T-cell (primary cell): Measurements from ENCODE around the gene ADTRP. TPM values are rescaled to one million over a fixed set of nuclear protein-coding genes. Genes with fewer than 3 reads are reported as not detected.

Experiments used
- ATAC-seq, 4 experiments: fragments of 200-7000 bp in 3 of 4; fragments of 150-1000 bp in 1 of 4; cut with Tn5 transposase; replicated peaks in 1 of 4; 1 replicate in 3 of 4; 2 replicates in 1 of 4; pipeline ENCODE4 v1.10.0; 2021; ENCODE audit warnings: moderate library complexity in 3 of 4, mild to moderate bottlenecking in 2 of 4, moderate number of reproducible peaks in 1 of 4
- CTCF ChIA-PET, 2 donors: fragments of 300-600 bp; sonication (Branson Sonifier 250); formaldehyde crosslinking; loops; one replicate each; lab custom pipeline; 2022; ENCODE audit warnings: antibody characterized with exemption in 2 of 2; lab: Charles Lee
- POLR2A ChIA-PET, 2 donors: fragments of 300-600 bp; sonication (Branson Sonifier 250); formaldehyde crosslinking; loops; one replicate each; lab custom pipeline; 2022; ENCODE audit warnings: antibody characterized with exemption in 2 of 2; lab: Charles Lee
- DNase-seq, 35 experiments: peaks; one replicate each; pipeline versions ENCODE4 v3.0.0 to v3.0.0-alpha.2; 2013 to 2023
- H3K27ac ChIP-seq: one replicate; pipeline ENCODE4 v1.5.1; 2013; ENCODE audit warnings: low read length
- H3K27me3 ChIP-seq, 2 experiments: replicated peaks in 1 of 2; 1 replicate in 1 of 2; 2 replicates in 1 of 2; pipeline versions ENCODE4 v1.6.1 to v1.7.0; 2013; ENCODE audit warnings: low read length in 1 of 2, mixed read lengths in 1 of 2; ENCODE audit not compliant: control insufficient read depth in 2 of 2, insufficient read depth in 2 of 2; ENCODE audit errors: extremely low read depth in 1 of 2
- H3K36me3 ChIP-seq, 2 donors: 1 replicate in 1 of 2; 2 replicates in 1 of 2; pipeline versions ENCODE4 v1.6.1 to v1.7.0; 2013; ENCODE audit warnings: low read length in 1 of 2; ENCODE audit not compliant: control insufficient read depth in 2 of 2, insufficient read depth in 1 of 2; ENCODE audit errors: extremely low read depth in 1 of 2
- H3K4me1 ChIP-seq, 2 experiments: 1 replicate in 1 of 2; 2 replicates in 1 of 2; pipeline versions ENCODE4 v1.6.1 to v1.7.0; 2013; ENCODE audit warnings: low read length in 2 of 2, mixed read lengths in 1 of 2; ENCODE audit not compliant: insufficient read depth in 2 of 2, control insufficient read depth in 1 of 2; ENCODE audit errors: extremely low read depth in 1 of 2
- H3K4me3 ChIP-seq, 2 donors: 1 replicate in 1 of 2; 2 replicates in 1 of 2; pipeline versions ENCODE4 v1.5.1 to v1.7.0; 2013; ENCODE audit warnings: mild to moderate bottlenecking in 2 of 2, low read length in 1 of 2, moderate library complexity in 1 of 2; ENCODE audit not compliant: control insufficient read depth in 1 of 2; ENCODE audit errors: extremely low read depth in 1 of 2
- H3K9me3 ChIP-seq: 2 replicates; pipeline ENCODE4 v1.7.0; 2013
- H3K27ac Mint-ChIP-seq, 2 donors: one replicate each; pipeline ENCODE4 v1.8.0; 2020 to 2021; ENCODE audit warnings: mild to moderate bottlenecking in 2 of 2, mixed read lengths in 2 of 2
- H3K27me3 Mint-ChIP-seq, 2 donors: one replicate each; pipeline ENCODE4 v1.8.0; 2021 to 2022; ENCODE audit warnings: mixed read lengths in 2 of 2
- H3K36me3 Mint-ChIP-seq: one replicate; pipeline ENCODE4 v1.8.0; 2021; ENCODE audit warnings: mixed read lengths
- H3K4me1 Mint-ChIP-seq, 3 donors: one replicate each; pipeline ENCODE4 v1.8.0; 2020 to 2022; ENCODE audit warnings: mixed read lengths in 3 of 3, mild to moderate bottlenecking in 1 of 3
- H3K4me3 Mint-ChIP-seq, 3 donors: one replicate each; pipeline ENCODE4 v1.8.0; 2020 to 2022; ENCODE audit warnings: mild to moderate bottlenecking in 3 of 3, mixed read lengths in 3 of 3, moderate library complexity in 3 of 3
- H3K9me3 Mint-ChIP-seq, 3 donors: one replicate each; pipeline ENCODE4 v1.8.0; 2020 to 2022; ENCODE audit warnings: mixed read lengths in 3 of 3
- WGBS: methylation state at CpG from one replicate; pipeline ENCODE4 v1.1.5; 2013; ENCODE audit warnings: missing lambda C conversion rate; ENCODE audit not compliant: insufficient coverage; 5-methylcytosine and 5-hydroxymethylcytosine counted together
- total RNA-seq, 35 experiments: library from RNA in 6 of 35; stranded (reverse) in 6 of 35; fragments of 120-200 nt in 1 of 35; gene quantifications; one replicate each; pipeline versions ENCODE4 v1.2.1 to v1.2.4 and lab custom pipeline; 2013 to 2026

ADTRP gene
- total RNA-seq, 5 donors from 2014 or later (not counting 1 experiment from before 2014, with no cell fraction given), result 23.9 to 74.7 (median 59.1) TPM

DNA sequence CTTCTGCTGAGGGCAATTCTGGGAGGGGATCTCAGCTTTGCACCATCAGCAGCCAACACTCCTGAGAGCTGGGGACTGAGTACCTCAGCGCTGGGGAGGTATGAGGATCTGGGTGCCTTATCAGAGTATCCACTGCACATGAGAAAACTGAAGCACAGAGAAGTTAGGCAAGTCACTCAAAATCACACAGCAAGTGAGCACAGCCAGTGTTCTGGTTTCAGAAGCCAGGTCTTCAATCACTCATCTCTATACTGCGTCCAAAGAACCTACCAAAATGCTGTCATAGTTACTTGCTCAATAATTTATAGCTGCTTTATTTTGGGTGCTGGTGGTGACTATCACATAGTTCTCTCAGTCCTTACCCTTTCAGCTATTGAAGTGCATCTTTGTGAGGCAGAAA, 5.0 kb downstream of the ADTRP start:
- Histone ChIP-seq H3K27ac (no peak overlapping the region), H3K27me3 (peaks cover 0 to 18% of the 10 kb centered on the region in 2 experiments), H3K4me1 (no peaks in the 10 kb centered on the region), H3K9me3 (no peaks in the 10 kb centered on the region), H3K36me3 (no peaks in the 10 kb centered on the region), H3K4me3 (no peak overlapping the region)
- DNase-seq, result no peak
- no CpG with 5 or more reads among the region's 2 CpGs for WGBS
- no peak overlapping the region for H3K4me3 Mint-ChIP-seq
- H3K4me1 Mint-ChIP-seq, result peaks cover 0 to 7% (median 0%) of the 10 kb centered on the region in 3 donors
- H3K27ac Mint-ChIP-seq, result no peak overlapping the region
- ATAC-seq, result no peak
- no peaks in the 10 kb centered on the region for H3K9me3 Mint-ChIP-seq
- H3K36me3 Mint-ChIP-seq, result no peaks in the 10 kb centered on the region
- ChIA-PET CTCF (interaction anchor here in 1 of 2 donors (0.7 kb wide), 1 partner anchor 1739 kb away, joined by 4 read pairs; no protein-coding TSS in a partner anchor), POLR2A (no interaction called here)
- peaks cover 0 to 2% of the 10 kb centered on the region in 2 donors for H3K27me3 Mint-ChIP-seq

DNA sequence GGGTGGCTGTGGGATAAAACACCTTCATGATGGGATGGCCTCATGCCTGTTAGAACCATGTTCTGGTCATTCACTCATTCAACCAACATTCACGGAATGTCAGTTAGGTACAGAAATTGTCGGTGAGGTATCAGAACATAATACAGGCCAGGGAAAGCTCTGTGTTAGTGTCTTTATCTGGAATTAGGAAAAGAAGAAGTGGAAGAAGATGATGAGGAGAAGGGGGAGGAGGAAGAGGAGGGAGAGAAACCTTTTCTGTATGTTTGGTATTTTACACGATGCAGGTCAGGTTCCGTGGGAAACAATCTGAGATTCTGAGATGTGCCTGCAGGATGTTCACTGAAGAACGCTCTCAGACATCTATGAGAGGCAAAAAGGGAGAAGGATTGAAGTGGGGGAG, 5.6 kb downstream of the ADTRP start:
- CTCF ChIA-PET, result no interaction called here
- WGBS, result 92% methylated on average over 3 of the region's 5 CpGs
- H3K4me1 Mint-ChIP-seq, result peaks cover 0 to 8% (median 0%) of the 10 kb centered on the region in 3 donors

GRCh38 chr6:11772109-11772825, 6.3 kb downstream of the ADTRP start:
- 100% methylated on average over 4 of the region's 10 CpGs for WGBS
- ChIA-PET POLR2A (no interaction called here), CTCF (no interaction called here)
- Mint-ChIP-seq H3K36me3 (no peaks in the 10 kb centered on the region), H3K4me3 (no peak overlapping the region), H3K27me3 (peaks cover 0 to 2% of the 10 kb centered on the region in 2 donors), H3K27ac (no peak overlapping the region), H3K9me3 (no peaks in the 10 kb centered on the region), H3K4me1 (peaks cover 0 to 8% (median 0%) of the 10 kb centered on the region in 3 donors)
- Histone ChIP-seq H3K27ac (no peak overlapping the region), H3K4me1 (no peaks in the 10 kb centered on the region), H3K27me3 (peaks cover 0 to 18% of the 10 kb centered on the region in 2 experiments), H3K4me3 (no peak overlapping the region), H3K9me3 (no peaks in the 10 kb centered on the region), H3K36me3 (no peaks in the 10 kb centered on the region)
- no peak for DNase-seq
- no peak for ATAC-seq

More for the DNA sequence above, 5.6 kb downstream of the ADTRP start:
- Histone ChIP-seq H3K4me3 (no peak overlapping the region), H3K27ac (no peak overlapping the region), H3K9me3 (no peaks in the 10 kb centered on the region), H3K36me3 (no peaks in the 10 kb centered on the region), H3K27me3 (peaks cover 0 to 18% of the 10 kb centered on the region in 2 experiments), H3K4me1 (no peaks in the 10 kb centered on the region)
- H3K9me3 Mint-ChIP-seq, result no peaks in the 10 kb centered on the region
- DNase-seq (no peak), ATAC-seq (no peak)
- POLR2A ChIA-PET, result no interaction called here
- no peak overlapping the region for H3K27ac Mint-ChIP-seq
- no peak overlapping the region for H3K4me3 Mint-ChIP-seq
- no peaks in the 10 kb centered on the region for H3K36me3 Mint-ChIP-seq
- peaks cover 0 to 2% of the 10 kb centered on the region in 2 donors for H3K27me3 Mint-ChIP-seq

- Mint-ChIP-seq H3K9me3 (no peaks in the 10 kb centered on the region), H3K27ac (no peak overlapping the region), H3K4me3 (no peak overlapping the region), H3K4me1 (peaks cover 0 to 8% (median 0%) of the 10 kb centered on the region in 3 donors), H3K36me3 (no peaks in the 10 kb centered on the region), H3K27me3 (peaks cover 0 to 2% of the 10 kb centered on the region in 2 donors)
- CTCF ChIA-PET, result no interaction called here
- H3K36me3 ChIP-seq, result no peaks in the 10 kb centered on the region
- H3K4me3 ChIP-seq, result no peak overlapping the region
- no peaks in the 10 kb centered on the region for H3K4me1 ChIP-seq
- POLR2A ChIA-PET, result interaction anchor here in 1 of 2 donors (0.5 kb wide), 1 partner anchor 215 kb away, joined by 4 read pairs; no protein-coding TSS in a partner anchor
- DNase-seq, result no peak
- 100% methylated on average over 3 of the region's 13 CpGs for WGBS
- H3K27me3 ChIP-seq, result peaks cover 0 to 18% of the 10 kb centered on the region in 2 experiments
- no peak overlapping the region for H3K27ac ChIP-seq
- ATAC-seq, result no peak
- no peaks in the 10 kb centered on the region for H3K9me3 ChIP-seq
Measured at GRCh38 chr6:11771473-11772048, 7.0 kb downstream of the ADTRP start.

DNA sequence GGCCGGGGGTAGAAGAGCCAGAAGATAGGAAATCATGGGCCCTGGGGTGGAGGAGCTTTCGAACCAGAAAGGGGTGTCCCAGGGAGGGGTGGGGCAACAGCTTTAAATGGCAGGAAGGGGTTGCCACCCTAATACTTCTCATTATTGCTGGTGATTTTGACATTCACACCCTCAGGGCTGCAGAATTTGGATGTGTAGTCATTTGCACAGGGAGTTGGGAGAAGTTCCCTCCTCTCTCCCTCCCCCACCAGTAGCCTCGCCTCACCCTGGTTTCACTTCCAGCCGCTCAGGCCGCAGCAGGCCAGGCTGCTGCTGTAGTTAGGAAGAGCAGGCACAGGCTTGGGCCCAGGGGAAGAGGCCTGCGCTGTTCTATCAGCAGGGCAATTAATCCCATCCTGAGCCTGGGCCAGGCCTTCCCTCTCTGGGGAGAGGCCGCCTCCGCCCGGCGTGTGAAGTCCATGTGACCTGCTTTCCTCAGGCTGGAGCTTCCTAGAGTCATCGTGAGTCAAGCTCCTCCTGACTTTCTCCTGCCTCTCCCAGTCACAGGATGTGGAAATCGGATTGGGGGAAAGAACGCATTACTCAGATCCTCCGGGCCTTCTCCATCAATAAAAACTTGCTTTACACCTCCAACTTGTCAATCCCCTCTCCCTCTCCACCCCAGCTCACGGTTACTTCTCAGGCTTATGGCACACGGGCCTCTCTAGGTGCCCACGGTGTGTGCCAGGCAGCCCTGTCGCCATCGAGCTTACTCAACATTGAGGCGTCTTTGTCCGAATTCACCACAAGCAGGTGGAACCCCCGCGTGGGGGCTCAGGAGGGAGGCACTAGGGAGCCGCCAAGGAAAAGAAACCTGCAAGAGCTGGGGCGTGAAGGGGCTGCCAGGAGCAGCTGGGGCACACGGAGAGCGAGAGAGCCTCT, 7.8 kb downstream of the ADTRP start:
- peaks cover 0 to 2% of the 10 kb centered on the region in 2 donors for H3K27me3 Mint-ChIP-seq
- H3K4me1 Mint-ChIP-seq, result peaks cover 0 to 8% (median 0%) of the 10 kb centered on the region in 3 donors
- DNase-seq (peak in 1 of 35 experiments; percentile 21), ATAC-seq (no peak)
- H3K9me3 Mint-ChIP-seq, result no peaks in the 10 kb centered on the region
- 90% methylated on average over 18 of the region's 27 CpGs for WGBS
- Histone ChIP-seq H3K4me3 (no peak overlapping the region), H3K9me3 (no peaks in the 10 kb centered on the region), H3K27me3 (peaks cover 0 to 18% of the 10 kb centered on the region in 2 experiments), H3K27ac (no peak overlapping the region), H3K4me1 (no peaks in the 10 kb centered on the region), H3K36me3 (no peaks in the 10 kb centered on the region)
- ChIA-PET CTCF (no interaction called here), POLR2A (interaction anchor here in 1 of 2 donors (0.5 to 0.6 kb wide), 2 partner anchors 82 to 215 kb away, joined by 3 to 4 read pairs; no protein-coding TSS in a partner anchor)
- H3K27ac Mint-ChIP-seq, result no peak overlapping the region
- no peak overlapping the region for H3K4me3 Mint-ChIP-seq
- no peaks in the 10 kb centered on the region for H3K36me3 Mint-ChIP-seq
